ENCODE results near the gene MCC.

The MCC gene

GRCh38 chr5:113489299-113489698 lies 1.0 kb upstream of the MCC start (continued):
- TF ChIP-seq PRDM10 (tag by site-specific recombination; IDR thresholded peaks at IDR 0.05) = peak; percentile 83
- TF ChIP-seq ZNF214 (tag by site-specific recombination; IDR thresholded peaks at IDR 0.05; ENCODE audit: borderline replicate concordance) = no peak
- TF ChIP-seq ZSCAN30 (tag by site-specific recombination; IDR thresholded peaks at IDR 0.05) = peak; percentile 96
- TF ChIP-seq GLI4 (tag by site-specific recombination; IDR thresholded peaks at IDR 0.05) = no peak
- TF ChIP-seq ZNF529 (tag by site-specific recombination; IDR thresholded peaks at IDR 0.05; ENCODE audit: insufficient replicate concordance) = no peak
- 0 out of 2 replicates have a peak, but pooled peaks have one; percentile 19 for TF ChIP-seq TSHZ1 (tag by site-specific recombination; IDR thresholded peaks at IDR 0.05; ENCODE audit: borderline replicate concordance)
- peak; percentile 88 for TF ChIP-seq ZBTB6 (tag by site-specific recombination; IDR thresholded peaks at IDR 0.05)
- TF ChIP-seq GFI1B (tag by site-specific recombination; IDR thresholded peaks at IDR 0.05) = no peak
- 0 out of 2 replicates have a peak, but pooled peaks have one; percentile 30 for TF ChIP-seq KLF10 (tag by site-specific recombination; IDR thresholded peaks at IDR 0.05)
- no peak for TF ChIP-seq ZNF354C (tag by site-specific recombination; IDR thresholded peaks at IDR 0.05; ENCODE audit: borderline replicate concordance, low read depth)
- no peak for TF ChIP-seq ZFHX2 (tag by site-specific recombination; conservative IDR thresholded peaks at IDR 0.05)
- TF ChIP-seq ZNF433 (tag by site-specific recombination; IDR thresholded peaks at IDR 0.05; ENCODE audit: low read depth) = no peak
- peak; percentile 96 for TF ChIP-seq ZNF660 (tag by site-specific recombination; IDR thresholded peaks at IDR 0.05)
- peak; percentile 38; the same call in 1 of the 2 replicates for TF ChIP-seq ZNF398 (tag by site-specific recombination; IDR thresholded peaks at IDR 0.05)
- peak; percentile 68; the same call in 1 of the 2 replicates for TF ChIP-seq ZNF24 (tag by site-specific recombination; IDR thresholded peaks at IDR 0.05)
- TF ChIP-seq ZNF544 (tag by site-specific recombination; IDR thresholded peaks at IDR 0.05) = no peak
- TF ChIP-seq ATF2 (tag by site-specific recombination; IDR thresholded peaks at IDR 0.05; ENCODE audit: low read depth) = no peak
- no peak for TF ChIP-seq ZNF18 (tag by site-specific recombination; IDR thresholded peaks at IDR 0.05)
- no peak for TF ChIP-seq ZNF610 (tag by site-specific recombination; IDR thresholded peaks at IDR 0.05; ENCODE audit: borderline replicate concordance)
- TF ChIP-seq ZNF132 (tag by site-specific recombination; IDR thresholded peaks at IDR 0.05; ENCODE audit: borderline replicate concordance) = no peak
- TF ChIP-seq PATZ1 (tag by site-specific recombination; IDR thresholded peaks at IDR 0.05) = 0 out of 2 replicates have a peak, but pooled peaks have one; percentile 42
- peak; percentile 57 for TF ChIP-seq ZNF184 (tag by site-specific recombination; IDR thresholded peaks at IDR 0.05)
- peak; percentile 58; the same call in 1 of the 2 replicates for TF ChIP-seq SCRT2 (tag by site-specific recombination; IDR thresholded peaks at IDR 0.05)
